HCT116 (cell line): ENCODE measurements around the gene TMEM61.

ENCODE experiments used
- CBX3 ChIP-seq: IDR thresholded peaks from 2 replicates; pipeline ENCODE4 v1.6.1; 2012; ENCODE audit warnings: low read depth
- EZH2 ChIP-seq: fragments of 200-600 bp; sonication (generic); IDR thresholded peaks from 2 replicates; pipeline ENCODE4 v1.6.1; 2017; ENCODE audit warnings: antibody characterized with exemption, mixed run types
- EZH2phosphoT487 ChIP-seq: fragments of 200-600 bp; IDR thresholded peaks from 2 replicates; pipeline ENCODE4 v1.6.1; 2018; ENCODE audit warnings: antibody characterized with exemption, borderline replicate concordance
- POLR2A ChIP-seq: IDR thresholded peaks from 2 replicates; pipeline ENCODE4 v1.7.0; 2011; ENCODE audit warnings: borderline replicate concordance; ENCODE audit not compliant: insufficient read depth, insufficient read length; ENCODE audit errors: extremely low read depth
- SIN3A ChIP-seq: IDR thresholded peaks from 2 replicates; pipeline ENCODE4 v1.6.1; 2012; ENCODE audit warnings: low read depth
- SP1 ChIP-seq: IDR thresholded peaks from 2 replicates; pipeline ENCODE4 v1.6.1; 2012; ENCODE audit warnings: low read depth
- TCF7L2 ChIP-seq: IDR thresholded peaks from 2 replicates; pipeline ENCODE4 v1.7.0; 2011; ENCODE audit warnings: borderline replicate concordance, inconsistent platforms; ENCODE audit not compliant: insufficient read depth, insufficient read length; ENCODE audit errors: extremely low read depth
- ZFX ChIP-seq: fragments of 450-650 bp; IDR thresholded peaks from 2 replicates; pipeline ENCODE4 v1.6.1; 2017
- ZNF274 ChIP-seq: fragments of 200-500 bp; sonication (Bioruptor generic); IDR thresholded peaks from 2 replicates; pipeline ENCODE4 v1.6.1; 2014; ENCODE audit warnings: mild to moderate bottlenecking, low read depth, low read length, inconsistent platforms
- TF ChIP-seq, protein P1 (sequence below), 3 experiments: fragments of 200-600 bp in 1 of 3; sonication (generic) in 1 of 3; IDR thresholded peaks in 2 of 3; conservative IDR thresholded peaks in 1 of 3; 2 replicates each; pipeline ENCODE4 v1.5.1; 2012 to 2017; ENCODE audit warnings: low read depth in 2 of 3, low read length in 2 of 3, antibody characterized with exemption in 1 of 3, borderline replicate concordance in 1 of 3, control low read depth in 1 of 3, mild to moderate bottlenecking in 1 of 3, mixed read lengths in 1 of 3, mixed run types in 1 of 3, moderate library complexity in 1 of 3; ENCODE audit not compliant: insufficient read depth in 1 of 3
- TF ChIP-seq, protein P2 (sequence below): IDR thresholded peaks from 2 replicates; pipeline ENCODE4 v1.6.1; 2012

GRCh38 chr1:54984131-54984842 is 3.9 kb downstream of the TMEM61 start:
- TF ChIP-seq, protein P1, sequence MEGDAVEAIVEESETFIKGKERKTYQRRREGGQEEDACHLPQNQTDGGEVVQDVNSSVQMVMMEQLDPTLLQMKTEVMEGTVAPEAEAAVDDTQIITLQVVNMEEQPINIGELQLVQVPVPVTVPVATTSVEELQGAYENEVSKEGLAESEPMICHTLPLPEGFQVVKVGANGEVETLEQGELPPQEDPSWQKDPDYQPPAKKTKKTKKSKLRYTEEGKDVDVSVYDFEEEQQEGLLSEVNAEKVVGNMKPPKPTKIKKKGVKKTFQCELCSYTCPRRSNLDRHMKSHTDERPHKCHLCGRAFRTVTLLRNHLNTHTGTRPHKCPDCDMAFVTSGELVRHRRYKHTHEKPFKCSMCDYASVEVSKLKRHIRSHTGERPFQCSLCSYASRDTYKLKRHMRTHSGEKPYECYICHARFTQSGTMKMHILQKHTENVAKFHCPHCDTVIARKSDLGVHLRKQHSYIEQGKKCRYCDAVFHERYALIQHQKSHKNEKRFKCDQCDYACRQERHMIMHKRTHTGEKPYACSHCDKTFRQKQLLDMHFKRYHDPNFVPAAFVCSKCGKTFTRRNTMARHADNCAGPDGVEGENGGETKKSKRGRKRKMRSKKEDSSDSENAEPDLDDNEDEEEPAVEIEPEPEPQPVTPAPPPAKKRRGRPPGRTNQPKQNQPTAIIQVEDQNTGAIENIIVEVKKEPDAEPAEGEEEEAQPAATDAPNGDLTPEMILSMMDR (IDR thresholded peaks at IDR 0.05 in 2 of 3, conservative IDR thresholded peaks at IDR 0.05 in 1 of 3; ENCODE audit: borderline replicate concordance in 1 of 3, insufficient read depth in 1 of 3, low read depth in 2 of 3, low read length in 2 of 3): no peak
- TF ChIP-seq SP1 (no peak), POLR2A (no peak), EZH2phosphoT487 (no peak), ZFX (no peak), CBX3 (no peak), ZNF274 (no peak), SIN3A (no peak), TCF7L2 (no peak), EZH2 (no peak)
- TF ChIP-seq, protein P2, sequence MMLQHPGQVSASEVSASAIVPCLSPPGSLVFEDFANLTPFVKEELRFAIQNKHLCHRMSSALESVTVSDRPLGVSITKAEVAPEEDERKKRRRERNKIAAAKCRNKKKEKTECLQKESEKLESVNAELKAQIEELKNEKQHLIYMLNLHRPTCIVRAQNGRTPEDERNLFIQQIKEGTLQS: no peak
